ENCODE data around the gene MRC1. TPM values are rescaled to one million over a fixed set of nuclear protein-coding genes. Genes with fewer than 3 reads are reported as not detected.

The MRC1 gene
- 10 to 100 TPM in 2 of 3 donors, 1 to 10 TPM in 1; 5.0 to 43.2 (median 32.8) TPM for polyA plus RNA-seq

- 45 to 86% (median 48%) methylated on average over 23 of the region's 23 CpGs for WGBS, 3 donors
Observed at GRCh38 chr10:17808971-17809841, at the start of gene MRC1. MRC1 (plus strand) TSS chr10:17809348; CDS start chr10:17809466, 118 bp downstream.

GRCh38 chr10:17764142-17764541, 45.0 kb upstream of the MRC1 start:
- H3K27ac ChIP-seq (ENCODE audit: low read depth, low read length), result no peak overlapping the region
- WGBS, 3 donors, result 66 to 78% (median 71%) methylated on average over 4 of the region's 4 CpGs

More at GRCh38 chr10:17808971-17809841, at the start of gene MRC1:
- no peak within 1 kb of the TSS for H3K27ac ChIP-seq (ENCODE audit: low read depth, low read length)

GRCh38 chr10:17765602-17766001, 43.5 kb upstream of the MRC1 start:
- 57 to 74% (median 68%) methylated on average over 3 of the region's 3 CpGs for WGBS, 3 donors

GRCh38 chr10:17766731-17767130, 42.4 kb upstream of the MRC1 start:
- no peak overlapping the region for H3K27ac ChIP-seq (ENCODE audit: low read depth, low read length)
- WGBS, 3 donors, result 77 to 81% (median 80%) methylated on average over 1 of the region's 1 CpG

More at GRCh38 chr10:17765602-17766001, 43.5 kb upstream of the MRC1 start:
- H3K27ac ChIP-seq (ENCODE audit: low read depth, low read length), result no peak overlapping the region

GRCh38 chr10:17768496-17768895, 40.7 kb upstream of the MRC1 start:
- H3K27ac ChIP-seq (ENCODE audit: low read depth, low read length), result no peak overlapping the region
- WGBS, 3 donors, result 79 to 92% (median 80%) methylated on average over 5 of the region's 5 CpGs

- 50 to 63% (median 51%) methylated on average over 5 of the region's 5 CpGs for WGBS, 3 donors
- H3K27ac ChIP-seq (ENCODE audit: low read depth, low read length), result no peak overlapping the region
Observed at GRCh38 chr10:17768957-17769356, 40.2 kb upstream of the MRC1 start.

GRCh38 chr10:17771017-17771416, 38.1 kb upstream of the MRC1 start:
- WGBS, 3 donors, result 56 to 80% (median 57%) methylated on average over 4 of the region's 4 CpGs
- H3K27ac ChIP-seq (ENCODE audit: low read depth, low read length), result no peak overlapping the region

GRCh38 chr10:17779784-17780183, 29.4 kb upstream of the MRC1 start:
- no peak overlapping the region for H3K27ac ChIP-seq (ENCODE audit: low read depth, low read length)
- 23 to 62% (median 25%) methylated on average over 4 of the region's 4 CpGs for WGBS, 3 donors

- H3K27ac ChIP-seq (ENCODE audit: low read depth, low read length), result no peak overlapping the region
- WGBS, 3 donors, result 92 to 98% (median 92%) methylated on average over 4 of the region's 4 CpGs
Observed at GRCh38 chr10:17780727-17781126, 28.4 kb upstream of the MRC1 start.

GRCh38 chr10:17781856-17782255, 27.3 kb upstream of the MRC1 start:
- H3K27ac ChIP-seq (ENCODE audit: low read depth, low read length), result no peak overlapping the region
- 75 to 91% (median 91%) methylated on average over 2 of the region's 2 CpGs for WGBS, 3 donors

- no peak overlapping the region for H3K27ac ChIP-seq (ENCODE audit: low read depth, low read length)
- WGBS, 3 donors, result 51 to 70% (median 53%) methylated on average over 16 of the region's 16 CpGs
Observed at GRCh38 chr10:17782921-17783665, 26.1 kb upstream of the MRC1 start.

- H3K27ac ChIP-seq (ENCODE audit: low read depth, low read length), result no peak overlapping the region
- WGBS, 3 donors, result 26 to 72% (median 32%) methylated on average over 1 of the region's 1 CpG
Observed at GRCh38 chr10:17783751-17784150, 25.4 kb upstream of the MRC1 start.

- H3K27ac ChIP-seq (ENCODE audit: low read depth, low read length), result no peak overlapping the region
Observed at GRCh38 chr10:17784688-17785087, 24.5 kb upstream of the MRC1 start.

GRCh38 chr10:17785276-17785930, 23.7 kb upstream of the MRC1 start:
- no peak overlapping the region for H3K27ac ChIP-seq (ENCODE audit: low read depth, low read length)
- 63 to 90% (median 70%) methylated on average over 5 of the region's 5 CpGs for WGBS, 3 donors

More at GRCh38 chr10:17784688-17785087, 24.5 kb upstream of the MRC1 start:
- WGBS, 3 donors, result 46 to 88% (median 58%) methylated on average over 3 of the region's 3 CpGs

- WGBS, 3 donors, result 83 to 90% (median 85%) methylated on average over 13 of the region's 13 CpGs
Observed at GRCh38 chr10:17787087-17787961, 21.8 kb upstream of the MRC1 start.

GRCh38 chr10:17788646-17789045, 20.5 kb upstream of the MRC1 start:
- 95 to 97% (median 96%) methylated on average over 2 of the region's 2 CpGs for WGBS, 3 donors

More at GRCh38 chr10:17787087-17787961, 21.8 kb upstream of the MRC1 start:
- H3K27ac ChIP-seq (ENCODE audit: low read depth, low read length), result no peak overlapping the region

GRCh38 chr10:17789396-17789795, 19.8 kb upstream of the MRC1 start:
- H3K27ac ChIP-seq (ENCODE audit: low read depth, low read length), result no peak overlapping the region
- 94 to 96% (median 95%) methylated on average over 7 of the region's 7 CpGs for WGBS, 3 donors

More at GRCh38 chr10:17788646-17789045, 20.5 kb upstream of the MRC1 start:
- H3K27ac ChIP-seq (ENCODE audit: low read depth, low read length), result no peak overlapping the region

- 74 to 86% (median 82%) methylated on average over 2 of the region's 2 CpGs for WGBS, 3 donors
- no peak overlapping the region for H3K27ac ChIP-seq (ENCODE audit: low read depth, low read length)
Observed at GRCh38 chr10:17790651-17791050, 18.5 kb upstream of the MRC1 start.
